Activated T-cell treated with anti-CD3 and anti-CD28 coated beads, Interleukin-2, amount 50 U/mL, for 1 hour (primary cell): Measurements from ENCODE around the gene FBXO41.
"Not testable (repeated sequence)": the region's sequence is repeated elsewhere in the genome, so short reads cannot be mapped to it uniquely, and the experiment has no call there.

ENCODE experiments used
- DNase-seq: peaks from one replicate; pipeline ENCODE4 v3.0.0-alpha.2; 2020

The FBXO41 gene

GRCh38 chr2:73289304-73289703, 5.0 kb upstream of the FBXO41 start:
- DNase-seq, result no peak

DNA sequence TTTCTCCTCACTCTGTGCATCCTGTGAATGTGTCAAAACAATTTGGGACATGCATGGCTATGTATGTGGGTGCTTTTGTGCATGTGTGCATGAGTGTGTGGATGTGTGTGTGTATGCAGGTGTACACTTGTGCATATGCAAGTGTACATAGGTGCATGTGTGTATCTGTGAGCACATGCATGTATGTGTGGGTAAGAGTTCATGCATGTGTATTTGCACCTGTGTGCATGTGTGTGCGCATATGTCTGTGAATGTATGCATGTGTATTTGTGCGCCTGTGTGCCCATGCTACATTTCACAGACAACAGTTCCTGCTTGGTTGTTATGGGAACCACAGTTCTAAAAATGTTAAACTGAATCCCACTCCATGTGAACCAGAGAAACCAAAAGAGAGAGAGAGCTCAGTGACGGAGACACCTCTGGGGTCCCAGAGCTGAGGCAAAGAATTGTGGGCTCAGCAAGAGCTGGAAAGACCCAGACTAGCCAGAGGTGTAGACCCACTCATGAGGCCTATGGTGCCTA, 1.9 kb upstream of the FBXO41 start:
- DNase-seq, result no peak

DNA sequence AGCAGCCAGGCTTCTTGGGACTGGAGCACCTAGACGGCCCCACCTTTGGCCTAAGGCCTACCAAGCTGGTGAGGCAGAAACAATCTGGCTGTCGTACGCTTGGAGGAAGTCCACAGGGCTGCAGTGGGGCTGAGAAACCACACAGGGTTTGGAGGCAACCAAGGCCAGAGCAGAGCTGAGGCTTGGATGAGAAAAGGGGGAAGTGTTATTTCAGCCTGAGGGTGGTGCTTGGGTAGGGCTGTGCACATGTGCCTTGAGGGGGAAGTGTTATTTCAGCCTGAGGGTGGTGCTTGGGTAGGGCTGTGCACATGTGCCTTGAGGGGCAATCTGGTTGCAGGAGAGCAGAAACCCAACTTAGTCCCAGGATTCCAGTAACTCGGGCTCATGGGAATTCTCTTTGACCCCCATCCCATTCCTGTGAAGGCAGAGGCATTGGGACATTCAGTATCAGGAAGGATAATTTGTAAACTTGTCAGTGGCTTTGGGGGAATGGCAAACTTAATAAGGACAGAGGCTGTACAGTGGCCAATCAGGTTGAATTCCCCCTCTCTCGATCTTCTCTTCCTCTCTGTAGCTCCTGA, 971 bp upstream of the FBXO41 start:
- peak; percentile 27 for DNase-seq

DNA sequence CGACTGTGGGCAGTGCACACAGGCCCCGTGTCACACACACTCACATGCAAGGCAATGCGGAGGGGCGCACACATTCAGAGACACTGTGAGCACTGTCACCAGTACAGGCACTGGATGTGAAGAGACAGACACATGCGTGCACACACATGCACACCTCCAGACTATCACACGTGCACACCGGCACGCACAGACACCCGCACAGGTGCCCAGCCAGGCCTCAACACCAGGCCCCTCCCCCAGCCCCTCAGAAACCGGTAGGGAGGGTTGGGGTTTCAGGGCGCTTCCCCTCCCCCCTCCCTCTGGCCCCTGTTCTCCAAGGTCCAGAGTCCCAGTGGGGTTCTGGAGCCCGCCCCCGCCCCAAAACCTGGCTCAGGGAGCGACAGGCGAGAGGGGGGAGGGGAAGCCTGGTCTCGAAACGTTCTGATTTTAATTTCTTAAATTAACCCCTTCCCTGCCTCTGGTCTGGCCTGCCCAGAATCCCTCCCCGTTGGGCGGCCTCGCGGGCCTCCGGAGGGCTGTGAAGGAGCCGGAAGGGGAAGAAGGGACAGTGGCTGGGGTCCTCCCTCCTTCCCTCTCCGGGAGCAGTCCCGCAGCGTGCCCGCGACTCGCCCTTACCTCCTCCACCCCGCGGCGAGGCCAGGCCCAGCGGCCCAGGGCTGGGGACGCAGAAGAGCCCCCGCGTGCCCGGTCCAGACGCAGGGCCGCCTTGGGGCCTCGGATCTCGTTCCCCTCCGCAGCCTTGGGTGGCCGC, 558 bp downstream of the FBXO41 start:
- DNase-seq, result no peak

DNA sequence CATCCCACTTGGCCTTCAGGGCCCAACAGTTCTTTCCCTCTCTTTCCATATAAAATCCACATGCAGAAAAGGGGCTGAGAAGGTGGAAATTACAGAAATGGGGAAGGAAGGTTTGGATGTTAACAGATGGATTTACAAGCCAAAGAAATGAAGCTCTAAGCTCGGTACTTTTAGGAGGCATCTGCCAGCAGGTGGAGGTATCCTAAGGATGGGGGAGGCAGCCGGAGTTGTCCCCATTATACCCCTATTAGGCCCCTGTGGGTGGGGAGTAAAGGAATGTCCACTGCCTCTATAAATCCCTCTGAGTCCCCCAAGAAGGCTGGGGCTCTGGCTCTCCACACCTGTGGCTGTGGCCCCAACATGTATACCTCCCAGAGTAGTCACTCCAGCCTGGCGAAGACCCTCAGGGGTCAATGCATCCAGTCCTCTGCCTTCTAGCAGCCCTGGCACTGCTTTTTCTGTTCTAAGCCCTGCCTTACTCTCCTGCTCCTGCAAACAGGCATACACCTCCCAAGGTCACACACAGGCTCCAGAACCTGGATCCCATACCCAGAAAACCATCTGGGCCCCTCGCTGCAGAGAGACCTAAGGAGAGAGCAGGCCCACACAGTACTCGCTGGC, 1.2 kb downstream of the FBXO41 start:
- no peak for DNase-seq

DNA sequence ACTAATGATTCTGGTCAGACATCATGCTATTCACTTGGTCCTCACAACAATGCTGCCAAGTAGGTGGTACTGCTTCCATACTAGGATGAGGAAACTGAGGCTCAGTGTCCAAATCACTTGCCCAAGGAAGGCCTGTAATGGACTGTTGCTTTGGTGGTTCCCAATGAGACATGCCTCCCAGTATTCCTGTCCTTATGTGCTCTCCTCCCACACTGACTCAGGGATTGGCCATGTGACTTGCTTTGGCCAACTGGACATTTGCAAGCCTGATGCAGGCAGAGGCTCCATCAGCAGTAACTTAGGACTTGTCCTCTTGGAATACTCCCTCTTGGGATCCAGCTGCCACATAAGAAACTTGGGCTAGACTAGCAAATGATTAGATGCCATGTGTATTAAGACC, 3.0 kb downstream of the FBXO41 start:
- DNase-seq, result no peak

DNA sequence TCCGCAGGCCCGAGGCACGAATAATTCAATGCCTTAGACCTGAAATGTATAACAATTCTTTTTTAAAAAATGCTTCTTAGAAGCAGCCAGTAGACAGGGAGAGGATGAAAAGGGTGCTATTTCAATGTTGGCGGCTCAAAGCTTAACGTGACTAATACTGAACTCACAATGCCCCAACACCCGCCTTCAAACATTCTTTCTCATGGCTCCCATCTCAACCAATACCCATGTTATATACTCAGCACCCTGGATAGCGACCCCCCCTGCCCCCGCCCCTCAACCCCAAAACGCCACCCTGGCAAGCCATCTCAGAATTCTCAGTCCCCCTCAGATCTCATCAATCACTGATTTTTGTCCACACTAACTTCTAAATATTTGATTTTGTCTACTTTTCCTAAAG, 4.4 kb downstream of the FBXO41 start:
- no peak for DNase-seq

DNA sequence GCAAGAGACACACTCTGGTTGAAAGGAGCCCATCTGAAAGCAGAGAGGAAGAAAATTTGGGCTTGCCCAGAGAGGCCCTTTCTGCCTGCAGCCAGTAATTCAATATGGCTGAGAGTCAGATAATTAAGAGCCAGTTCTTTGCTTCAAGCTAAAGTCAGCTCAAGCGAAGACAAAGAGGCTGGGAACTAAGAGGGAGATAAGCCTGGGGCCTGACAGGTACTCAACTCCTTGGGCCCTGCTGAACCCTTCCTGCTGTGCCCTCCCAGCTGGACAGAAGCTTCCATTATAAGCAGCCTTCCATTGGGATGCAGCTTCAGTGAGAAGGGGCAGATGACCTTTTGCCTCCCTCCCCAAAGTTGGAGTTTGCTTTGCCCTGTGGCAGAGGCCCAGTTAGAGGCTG, 12.0 kb downstream of the FBXO41 start:
- DNase-seq, result no peak

DNA sequence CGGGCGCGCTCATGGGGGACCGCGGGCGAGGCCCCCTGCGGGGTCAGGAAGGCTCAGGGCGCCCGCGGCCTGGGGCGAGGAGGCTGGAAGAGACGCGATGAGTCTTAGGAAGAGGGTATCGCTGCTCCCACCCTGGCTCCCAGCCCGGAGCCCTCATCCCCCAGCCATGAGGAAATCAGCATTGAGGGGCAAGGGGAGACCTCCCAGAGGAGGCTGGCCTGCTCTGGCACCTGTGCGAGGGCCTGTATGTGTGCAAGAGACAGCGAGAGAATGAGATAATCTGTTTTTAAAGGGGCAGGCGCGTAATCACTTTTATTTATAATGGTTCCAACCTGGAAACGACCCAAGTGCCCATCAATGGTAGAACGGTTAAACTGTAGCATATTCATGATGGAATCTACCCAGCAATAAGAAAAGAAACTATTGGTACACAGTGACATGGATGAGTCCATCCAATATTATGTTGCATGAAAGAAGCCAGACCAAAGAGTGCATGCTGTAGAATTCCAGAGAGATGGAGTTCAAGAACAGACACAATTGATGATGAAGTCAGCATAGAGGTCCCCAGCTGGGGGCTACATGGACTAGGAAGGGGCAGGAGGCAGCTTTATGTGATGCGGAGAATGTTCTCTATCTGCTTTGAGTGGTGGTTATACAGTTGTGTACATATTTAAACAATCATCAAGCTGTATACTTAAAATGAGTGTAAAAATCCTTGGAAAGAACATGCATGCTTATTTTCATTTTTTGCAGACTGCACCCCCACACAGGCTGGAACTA, 14.4 kb downstream of the FBXO41 start:
- no peak for DNase-seq

- DNase-seq, result peak; percentile 82
These were observed 15.2 kb downstream of the FBXO41 start for GRCh38 chr2:73268830-73269685.

DNA sequence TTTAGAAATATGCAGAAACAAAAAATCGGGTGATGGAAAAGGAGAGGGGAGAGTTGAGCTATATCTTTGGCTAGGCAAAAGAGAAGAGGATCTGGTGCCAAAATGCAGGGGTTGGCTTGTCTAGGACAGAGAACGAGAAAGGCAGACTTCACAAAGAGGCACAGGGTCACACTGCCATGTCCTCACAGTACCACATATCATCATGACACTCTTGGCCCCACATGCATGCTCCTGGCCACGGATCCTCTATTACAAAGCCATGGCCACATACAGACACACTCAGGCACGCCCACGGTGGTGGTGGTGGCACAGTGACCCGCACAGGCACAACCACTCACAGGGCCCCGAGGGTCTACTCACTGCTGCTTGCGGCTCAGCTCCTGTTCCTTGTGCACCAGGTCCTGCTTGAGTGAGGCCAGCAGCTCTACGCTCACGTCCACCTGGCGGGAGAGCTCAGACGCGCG, 15.9 kb downstream of the FBXO41 start:
- no peak for DNase-seq

GRCh38 chr2:73267008-73267407, 17.3 kb downstream of the FBXO41 start:
- DNase-seq, result no peak

- DNase-seq, result no peak
These were observed 18.0 kb downstream of the FBXO41 start for GRCh38 chr2:73266061-73266901.

GRCh38 chr2:73265298-73266060, 18.8 kb downstream of the FBXO41 start:
- no peak for DNase-seq

DNA sequence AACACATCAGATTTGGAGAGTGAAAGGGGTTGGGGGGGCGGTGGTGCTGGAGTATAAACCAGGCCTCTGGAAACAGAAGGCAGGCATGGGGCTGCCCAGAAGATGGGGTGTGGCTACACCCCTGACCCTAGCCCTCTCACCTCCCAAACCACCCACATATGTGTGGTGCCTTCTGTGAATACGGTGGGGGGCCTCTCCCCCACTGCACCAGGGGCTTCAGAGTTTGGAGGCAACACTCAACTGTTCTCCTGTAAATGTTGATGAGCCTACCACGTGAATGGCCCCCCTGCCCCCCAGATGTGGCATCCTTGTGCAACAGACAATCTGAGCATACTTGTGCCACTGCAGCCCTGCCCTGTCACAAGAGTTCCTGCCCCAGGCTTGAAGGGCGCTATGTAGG, 19.5 kb downstream of the FBXO41 start:
- no peak for DNase-seq

DNA sequence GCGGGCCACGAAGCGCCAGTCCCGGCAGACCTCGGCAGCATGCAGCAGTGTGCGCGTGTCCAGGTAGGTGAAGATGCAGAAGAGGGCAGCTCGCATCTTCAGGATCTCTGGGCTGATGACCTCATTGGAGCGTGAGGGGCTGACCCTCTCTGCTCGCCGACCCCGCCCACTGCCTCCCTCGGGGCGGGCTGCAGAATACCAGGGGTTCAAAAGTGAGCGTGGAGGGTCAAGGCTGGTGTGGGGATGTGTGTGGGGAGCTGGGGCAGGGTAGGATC, 20.0 kb downstream of the FBXO41 start:
- no peak for DNase-seq

GRCh38 chr2:73263540-73264331, 20.5 kb downstream of the FBXO41 start:
- no peak for DNase-seq

DNA sequence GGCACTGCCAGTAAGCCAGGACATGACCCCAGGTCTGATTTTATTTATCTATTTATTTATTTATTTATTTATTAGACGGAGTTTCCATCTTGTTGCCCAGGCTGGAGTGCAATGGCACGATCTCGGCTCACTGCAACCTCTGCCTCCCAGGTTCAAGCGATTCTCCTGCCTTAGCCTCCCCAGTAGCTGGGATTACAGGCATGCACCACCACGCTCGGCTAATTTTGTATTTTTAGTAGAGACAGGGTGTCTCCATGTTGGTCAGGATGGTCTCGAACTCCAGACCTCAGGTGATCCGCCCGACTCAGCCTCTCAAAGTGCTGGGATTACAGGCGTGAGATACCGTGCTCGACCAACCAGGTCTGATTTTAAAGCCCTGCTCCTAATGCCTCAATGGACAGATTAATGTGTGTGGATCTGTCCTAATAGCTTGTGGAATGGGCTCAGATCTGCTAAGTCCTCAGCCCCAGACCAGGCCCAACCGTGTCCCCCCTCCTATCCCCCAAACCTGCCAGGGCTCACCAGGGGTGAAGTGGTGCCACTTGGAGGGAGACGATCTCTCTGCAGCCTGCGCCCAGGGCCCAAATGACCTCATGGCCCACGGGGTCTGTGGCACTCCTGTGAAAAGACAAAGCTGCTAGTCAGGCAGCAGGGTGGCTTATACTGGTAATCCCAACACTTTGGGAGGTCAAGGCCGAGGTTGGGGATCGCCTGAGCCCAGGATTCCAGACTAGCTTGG, 21.4 kb downstream of the FBXO41 start:
- not testable (repeated sequence) for DNase-seq

- no peak for DNase-seq
These were observed 22.1 kb downstream of the FBXO41 start for GRCh38 chr2:73262108-73262651.
